Measurements from ENCODE around the gene ALLC.
"Not testable (repeated sequence)": the region's sequence is repeated elsewhere in the genome, so short reads cannot be mapped to it uniquely, and the experiment has no call there.

ALLC gene

DNA sequence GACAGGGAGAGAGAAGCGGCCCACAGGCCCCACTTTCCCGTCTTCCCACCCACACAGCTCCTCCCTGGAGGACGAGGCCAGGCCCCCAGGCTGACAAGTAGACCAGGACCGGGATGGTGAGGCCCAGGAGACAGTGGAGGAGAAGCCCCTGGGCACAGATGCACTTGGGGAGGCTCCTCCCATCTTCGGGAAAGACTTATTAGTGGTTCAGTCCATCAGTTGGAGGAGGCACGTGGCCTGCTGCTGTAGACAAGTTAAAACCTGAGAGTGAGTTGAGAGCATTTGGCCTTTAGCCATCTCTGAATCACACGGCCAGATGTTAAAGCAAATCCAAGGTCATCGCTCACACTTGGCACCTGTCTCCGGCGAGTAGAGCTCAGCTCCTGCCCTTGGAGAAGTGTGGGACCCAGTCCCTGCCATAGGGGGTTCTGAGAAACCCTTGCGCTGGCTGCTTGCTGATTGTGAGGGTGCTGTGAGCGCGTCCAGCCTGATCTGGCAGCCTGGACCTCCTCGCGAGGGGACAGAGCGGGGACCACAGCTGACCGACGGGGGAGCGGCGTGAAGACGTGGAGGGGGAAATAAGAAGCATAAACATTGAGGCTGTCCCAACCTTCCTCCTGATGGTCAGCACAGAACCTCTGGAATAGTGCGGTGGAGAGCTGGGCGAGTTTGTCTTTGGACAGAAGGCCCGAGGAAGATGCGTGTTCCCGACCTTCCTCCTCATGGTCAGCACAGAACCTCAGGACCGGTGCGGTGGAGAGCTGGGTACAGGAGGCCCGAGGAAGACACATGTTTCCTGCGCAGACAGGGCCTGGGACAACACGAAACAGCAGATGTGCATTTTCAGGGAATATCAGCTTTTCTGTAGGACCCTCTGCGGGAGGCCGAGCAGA, 24.7 kb upstream of the ALLC start:
- Mint-ChIP-seq H3K4me3 (no peak overlapping the region), H3K27me3 (no peaks in the 10 kb centered on the region), H3K9me3 (ENCODE audit: low read depth) (no peaks in the 10 kb centered on the region), H3K4me1 (ENCODE audit: low read depth) (no peaks in the 10 kb centered on the region), H3K36me3 (no peaks in the 10 kb centered on the region), H3K27ac (no peak overlapping the region)

GRCh38 chr2:3633982-3634595, 23.9 kb upstream of the ALLC start:
- no peak overlapping the region for H3K27ac Mint-ChIP-seq
- H3K27me3 Mint-ChIP-seq, result no peaks in the 10 kb centered on the region
- H3K9me3 Mint-ChIP-seq (ENCODE audit: low read depth), result no peaks in the 10 kb centered on the region
- no peaks in the 10 kb centered on the region for H3K36me3 Mint-ChIP-seq
- no peak overlapping the region for H3K4me3 Mint-ChIP-seq
- no peaks in the 10 kb centered on the region for H3K4me1 Mint-ChIP-seq (ENCODE audit: low read depth)

DNA sequence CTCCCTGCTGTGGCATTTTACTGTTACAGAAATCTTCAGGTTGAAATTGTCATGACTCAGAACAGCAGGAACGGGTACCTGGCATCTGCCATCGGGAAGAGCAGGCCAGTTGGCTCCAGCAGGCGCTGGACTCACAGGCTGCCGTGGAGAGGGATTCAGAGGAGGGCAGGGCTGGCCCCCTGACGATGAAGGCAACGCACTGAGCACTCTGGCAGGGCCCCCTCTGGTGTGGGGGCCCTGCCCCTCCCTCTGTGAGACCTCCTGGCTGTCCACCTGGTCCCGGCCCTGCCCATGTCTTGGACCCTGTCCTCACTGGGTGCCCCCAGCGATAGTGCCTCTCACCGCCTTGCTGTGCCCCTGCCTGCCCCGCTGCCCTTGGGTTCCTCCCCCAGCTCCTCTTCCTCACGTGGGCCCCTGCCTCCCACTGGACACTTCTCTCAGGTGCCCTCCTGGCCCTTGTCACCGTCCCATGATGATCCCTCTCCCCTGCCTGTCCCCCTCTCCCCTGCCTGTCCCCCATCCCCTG, 23.3 kb upstream of the ALLC start:
- Mint-ChIP-seq H3K27me3 (no peaks in the 10 kb centered on the region), H3K27ac (no peak overlapping the region)

GRCh38 chr2:3635171-3635974, 22.6 kb upstream of the ALLC start:
- no peaks in the 10 kb centered on the region for H3K4me1 Mint-ChIP-seq (ENCODE audit: low read depth)
- H3K9me3 Mint-ChIP-seq (ENCODE audit: low read depth), result no peaks in the 10 kb centered on the region
- no peak overlapping the region for H3K27ac Mint-ChIP-seq
- H3K36me3 Mint-ChIP-seq, result no peaks in the 10 kb centered on the region
- no peak overlapping the region for H3K4me3 Mint-ChIP-seq
- H3K27me3 Mint-ChIP-seq, result no peaks in the 10 kb centered on the region

More for the DNA sequence above, 23.3 kb upstream of the ALLC start:
- no peak overlapping the region for H3K4me3 Mint-ChIP-seq
- no peaks in the 10 kb centered on the region for H3K36me3 Mint-ChIP-seq
- H3K9me3 Mint-ChIP-seq (ENCODE audit: low read depth), result no peaks in the 10 kb centered on the region
- no peaks in the 10 kb centered on the region for H3K4me1 Mint-ChIP-seq (ENCODE audit: low read depth)

DNA sequence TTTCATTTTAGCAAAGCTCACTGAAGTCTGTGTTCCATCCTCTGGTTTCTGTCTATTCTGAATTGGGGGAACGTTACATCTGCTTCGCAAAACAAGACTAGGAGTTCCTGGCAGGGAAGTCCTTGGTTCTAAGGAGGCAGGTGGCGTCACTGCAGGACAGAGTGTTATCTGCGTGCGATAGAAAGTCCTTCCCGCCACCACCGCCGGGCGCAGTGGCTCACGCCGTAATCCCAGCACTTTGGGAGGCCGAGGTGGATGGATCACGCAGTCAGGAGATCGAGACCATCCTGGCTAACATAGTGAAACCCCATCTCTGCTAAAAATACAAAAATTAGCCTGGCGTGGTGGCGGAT, 22.0 kb upstream of the ALLC start:
- not testable (repeated sequence) for H3K27me3 Mint-ChIP-seq; H3K4me1 Mint-ChIP-seq (ENCODE audit: low read depth); H3K4me3 Mint-ChIP-seq; H3K36me3 Mint-ChIP-seq; H3K9me3 Mint-ChIP-seq (ENCODE audit: low read depth); H3K27ac Mint-ChIP-seq

DNA sequence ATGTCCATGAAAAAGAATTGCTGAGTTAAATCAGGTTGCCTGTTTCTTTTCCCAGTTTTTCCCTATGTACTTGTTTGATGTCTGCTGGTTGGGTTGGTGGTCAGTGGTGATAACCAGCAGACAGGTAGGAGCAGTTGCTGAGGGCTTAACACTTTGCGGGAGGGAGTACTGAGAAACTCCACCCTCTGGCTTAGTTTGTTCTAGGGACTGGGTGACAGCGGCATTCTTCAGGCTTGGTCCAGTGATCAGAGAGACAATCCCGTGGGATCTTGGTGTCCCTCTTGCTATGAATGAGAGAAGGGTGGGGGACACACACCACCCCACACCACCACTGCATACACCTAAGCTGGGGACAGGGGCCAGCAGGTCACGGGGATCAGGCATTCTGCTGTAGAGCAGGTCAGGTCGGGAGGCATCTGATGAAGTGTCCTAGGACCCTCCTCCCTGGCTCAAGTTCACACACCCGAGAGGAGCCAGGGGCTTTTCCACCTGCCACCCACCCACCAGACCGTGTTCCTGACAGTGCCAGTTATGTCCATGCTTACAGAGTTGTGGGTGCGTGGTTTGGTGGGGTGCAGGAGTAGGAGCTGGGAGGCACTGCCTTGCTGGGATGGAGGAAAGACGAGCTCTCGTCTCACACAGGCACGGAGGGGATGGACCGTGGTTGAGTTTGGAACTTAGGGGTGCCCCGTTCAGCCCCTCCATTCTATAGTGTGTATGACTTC, 21.3 kb upstream of the ALLC start:
- Mint-ChIP-seq H3K4me3 (no peak overlapping the region), H3K36me3 (no peaks in the 10 kb centered on the region), H3K27ac (no peak overlapping the region), H3K27me3 (no peaks in the 10 kb centered on the region), H3K4me1 (ENCODE audit: low read depth) (no peaks in the 10 kb centered on the region), H3K9me3 (ENCODE audit: low read depth) (no peaks in the 10 kb centered on the region)

GRCh38 chr2:3637311-3637675, 20.7 kb upstream of the ALLC start:
- no peaks in the 10 kb centered on the region for H3K9me3 Mint-ChIP-seq (ENCODE audit: low read depth)
- H3K4me3 Mint-ChIP-seq, result no peak overlapping the region
- H3K27ac Mint-ChIP-seq, result no peak overlapping the region
- no peaks in the 10 kb centered on the region for H3K4me1 Mint-ChIP-seq (ENCODE audit: low read depth)
- no peaks in the 10 kb centered on the region for H3K36me3 Mint-ChIP-seq
- no peaks in the 10 kb centered on the region for H3K27me3 Mint-ChIP-seq

- Mint-ChIP-seq H3K9me3 (ENCODE audit: low read depth) (no peaks in the 10 kb centered on the region), H3K4me3 (no peak overlapping the region), H3K27me3 (no peaks in the 10 kb centered on the region), H3K4me1 (ENCODE audit: low read depth) (no peaks in the 10 kb centered on the region), H3K27ac (no peak overlapping the region), H3K36me3 (no peaks in the 10 kb centered on the region)
Measured at GRCh38 chr2:3637692-3638455, 20.1 kb upstream of the ALLC start.

- Mint-ChIP-seq H3K27me3 (no peaks in the 10 kb centered on the region), H3K36me3 (no peaks in the 10 kb centered on the region), H3K4me1 (ENCODE audit: low read depth) (no peaks in the 10 kb centered on the region), H3K27ac (no peak overlapping the region), H3K9me3 (ENCODE audit: low read depth) (no peaks in the 10 kb centered on the region), H3K4me3 (no peak overlapping the region)
Measured at GRCh38 chr2:3638456-3638810, 19.6 kb upstream of the ALLC start.

GRCh38 chr2:3639015-3639630, 18.9 kb upstream of the ALLC start:
- no peaks in the 10 kb centered on the region for H3K27me3 Mint-ChIP-seq
- H3K9me3 Mint-ChIP-seq (ENCODE audit: low read depth), result no peaks in the 10 kb centered on the region
- H3K4me1 Mint-ChIP-seq (ENCODE audit: low read depth), result no peaks in the 10 kb centered on the region
- no peak overlapping the region for H3K4me3 Mint-ChIP-seq
- H3K36me3 Mint-ChIP-seq, result no peaks in the 10 kb centered on the region
- no peak overlapping the region for H3K27ac Mint-ChIP-seq

GRCh38 chr2:3639653-3640052, 18.3 kb upstream of the ALLC start:
- H3K27ac Mint-ChIP-seq, result no peak overlapping the region
- H3K27me3 Mint-ChIP-seq, result no peaks in the 10 kb centered on the region
- no peaks in the 10 kb centered on the region for H3K9me3 Mint-ChIP-seq (ENCODE audit: low read depth)
- no peaks in the 10 kb centered on the region for H3K4me1 Mint-ChIP-seq (ENCODE audit: low read depth)
- no peak overlapping the region for H3K4me3 Mint-ChIP-seq
- no peaks in the 10 kb centered on the region for H3K36me3 Mint-ChIP-seq

- H3K27ac Mint-ChIP-seq, result no peak overlapping the region
- H3K27me3 Mint-ChIP-seq, result no peaks in the 10 kb centered on the region
- no peak overlapping the region for H3K4me3 Mint-ChIP-seq
- no peaks in the 10 kb centered on the region for H3K9me3 Mint-ChIP-seq (ENCODE audit: low read depth)
- no peaks in the 10 kb centered on the region for H3K36me3 Mint-ChIP-seq
- H3K4me1 Mint-ChIP-seq (ENCODE audit: low read depth), result no peaks in the 10 kb centered on the region
Measured at GRCh38 chr2:3641181-3641580, 16.8 kb upstream of the ALLC start.

GRCh38 chr2:3641841-3642421, 16.1 kb upstream of the ALLC start:
- Mint-ChIP-seq H3K4me1 (ENCODE audit: low read depth) (no peaks in the 10 kb centered on the region), H3K36me3 (no peaks in the 10 kb centered on the region), H3K9me3 (ENCODE audit: low read depth) (no peaks in the 10 kb centered on the region), H3K27me3 (no peaks in the 10 kb centered on the region), H3K4me3 (no peak overlapping the region), H3K27ac (no peak overlapping the region)

Data from activated naive CD8-positive, alpha-beta T cell (primary cell).